HepG2 (cell line): ENCODE measurements around the gene NCOA1. TPM values are rescaled to one million over a fixed set of nuclear protein-coding genes. Genes with fewer than 3 reads are reported as not detected.

Source experiments
- ARID2 ChIP-seq: sonication (generic); formaldehyde crosslinking; IDR thresholded peaks from 2 replicates; pipeline ENCODE4 v1.8.1; 2022; ENCODE audit warnings: mild to moderate bottlenecking, missing genetic modification reagents, borderline replicate concordance
- IRX3 ChIP-seq: sonication (generic); formaldehyde crosslinking; IDR thresholded peaks from 2 replicates; pipeline ENCODE4 v1.8.1; 2023; ENCODE audit warnings: mild to moderate bottlenecking, low read depth, missing genetic modification reagents, borderline replicate concordance
- KLF9 ChIP-seq: IDR thresholded peaks from 2 replicates; pipeline ENCODE4 v1.6.1; 2016; ENCODE audit warnings: low read depth
- MIXL1 ChIP-seq: IDR thresholded peaks from 2 replicates; pipeline ENCODE4 v1.6.1; 2016
- NR2F1 ChIP-seq, 2 experiments: fragments of 450-650 bp in 1 of 2; formaldehyde crosslinking in 1 of 2; IDR thresholded peaks; 2 replicates each; pipeline versions ENCODE4 v1.5.0 to v1.6.1; 2016 to 2020; ENCODE audit warnings: mild to moderate bottlenecking in 1 of 2, missing compliant biosample characterization in 1 of 2, missing genetic modification reagents in 1 of 2, moderate library complexity in 1 of 2
- SATB2 ChIP-seq: sonication (generic); formaldehyde crosslinking; IDR thresholded peaks from 2 replicates; pipeline ENCODE4 v1.5.0; 2020; ENCODE audit warnings: missing genetic modification reagents
- SMARCC2 ChIP-seq: fragments of 450-650 bp; IDR thresholded peaks from 2 replicates; pipeline ENCODE4 v1.6.1; 2017; ENCODE audit warnings: antibody characterized with exemption, mild to moderate bottlenecking
- SNAPC5 ChIP-seq: sonication (generic); formaldehyde crosslinking; IDR thresholded peaks from 2 replicates; pipeline ENCODE4 v1.8.1; 2023; ENCODE audit warnings: mild to moderate bottlenecking, missing genetic modification reagents, borderline replicate concordance
- TSC22D2 ChIP-seq: sonication (generic); formaldehyde crosslinking; IDR thresholded peaks from 2 replicates; pipeline ENCODE4 v1.5.1; 2020; ENCODE audit warnings: missing genetic modification reagents, mild to moderate bottlenecking, borderline replicate concordance
- ZNF256 ChIP-seq: sonication (generic); formaldehyde crosslinking; conservative IDR thresholded peaks from 2 replicates; pipeline ENCODE4 v1.4.0; 2020; ENCODE audit warnings: missing genetic modification reagents
- ZNF329 ChIP-seq: sonication (generic); formaldehyde crosslinking; IDR thresholded peaks from 2 replicates; pipeline ENCODE4 v1.9.0; 2021; ENCODE audit warnings: low read depth, mild to moderate bottlenecking, missing genetic modification reagents
- ZSCAN5A ChIP-seq: sonication (generic); formaldehyde crosslinking; IDR thresholded peaks from 2 replicates; pipeline ENCODE4 v1.8.0; 2022; ENCODE audit warnings: mild to moderate bottlenecking, missing genetic modification reagents, borderline replicate concordance
- polyA plus RNA-seq, 8 experiments: library from polyadenylated mRNA; depleted of rRNA in 3 of 8; stranded (reverse) in 7 of 8; unstranded in 1 of 8; fragments of >200 nt; fragmentation: Illumina TruSeq in 4 of 8; extraction: Trizol in 4 of 8; gene quantifications; 2 replicates each; pipeline versions ENCODE4 v1.2.1 to v1.2.3, GENCODE V29; 2011 to 2016; ENCODE audit warnings: low read depth in 4 of 8, missing spikeins in 1 of 8, mixed read lengths in 1 of 8; ENCODE audit not compliant: insufficient read depth in 1 of 8
- total RNA-seq, 5 experiments: library from RNA; depleted of rRNA; stranded (reverse); fragments of >200 nt; fragmentation: Illumina TruSeq; extraction: Trizol; gene quantifications; 2 replicates each; pipeline ENCODE4 v1.2.3, GENCODE V29; 2016; ENCODE audit warnings: low read depth in 1 of 5
- TF ChIP-seq, protein P1 (sequence below): sonication (generic); formaldehyde crosslinking; IDR thresholded peaks from 2 replicates; pipeline ENCODE4 v1.5.1; 2020; ENCODE audit warnings: missing genetic modification reagents, mild to moderate bottlenecking, borderline replicate concordance
- TF ChIP-seq, protein P2 (sequence below): sonication (generic); formaldehyde crosslinking; IDR thresholded peaks from 2 replicates; pipeline ENCODE4 v1.8.0; 2022; ENCODE audit warnings: missing genetic modification reagents, mild to moderate bottlenecking, moderate library complexity, borderline replicate concordance

NCOA1 gene
- total and polyA plus RNA-seq, 2 of the 13 experiments (the other 11 are each of a cell fraction or from before 2014, with no cell fraction given), result 10.0 to 10.4 TPM

DNA sequence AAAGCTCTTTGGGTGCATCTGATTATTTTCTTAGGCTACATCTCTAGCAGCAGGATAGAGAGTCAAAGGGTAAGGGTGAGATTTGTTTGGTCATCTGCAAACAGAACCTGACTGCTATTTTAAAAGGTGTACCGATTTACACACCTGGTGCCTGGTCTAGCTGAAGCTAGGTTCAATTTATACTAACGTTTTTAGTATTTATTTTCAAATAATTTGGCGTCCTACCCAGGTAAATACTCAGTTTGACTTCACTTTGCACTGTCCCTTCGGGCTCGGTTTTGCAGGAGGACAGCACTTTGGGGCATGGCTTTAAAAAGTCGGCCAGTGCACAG lies 301.5 kb downstream of the NCOA1 start (continued):
- peak; percentile 7; the same call in 1 of the 2 replicates for TF ChIP-seq ZNF329 (CRISPR knock-in tag)
- TF ChIP-seq SATB2 (CRISPR knock-in tag), result no peak
- 0 out of 2 replicates have a peak, but pooled peaks have one; percentile 23 for TF ChIP-seq SNAPC5 (CRISPR knock-in tag)
- no peak for TF ChIP-seq ZNF256 (CRISPR knock-in tag)
- 0 out of 2 replicates have a peak, but pooled peaks have one; percentile 5 for TF ChIP-seq MIXL1 (CRISPR knock-in tag)
- TF ChIP-seq NR2F1 (CRISPR knock-in tag; IDR thresholded peaks at IDR 0.05), result 0 out of 4 replicates have a peak, but pooled peaks of 1 of the 2 experiments have one; percentile 25
- TF ChIP-seq, protein P1, sequence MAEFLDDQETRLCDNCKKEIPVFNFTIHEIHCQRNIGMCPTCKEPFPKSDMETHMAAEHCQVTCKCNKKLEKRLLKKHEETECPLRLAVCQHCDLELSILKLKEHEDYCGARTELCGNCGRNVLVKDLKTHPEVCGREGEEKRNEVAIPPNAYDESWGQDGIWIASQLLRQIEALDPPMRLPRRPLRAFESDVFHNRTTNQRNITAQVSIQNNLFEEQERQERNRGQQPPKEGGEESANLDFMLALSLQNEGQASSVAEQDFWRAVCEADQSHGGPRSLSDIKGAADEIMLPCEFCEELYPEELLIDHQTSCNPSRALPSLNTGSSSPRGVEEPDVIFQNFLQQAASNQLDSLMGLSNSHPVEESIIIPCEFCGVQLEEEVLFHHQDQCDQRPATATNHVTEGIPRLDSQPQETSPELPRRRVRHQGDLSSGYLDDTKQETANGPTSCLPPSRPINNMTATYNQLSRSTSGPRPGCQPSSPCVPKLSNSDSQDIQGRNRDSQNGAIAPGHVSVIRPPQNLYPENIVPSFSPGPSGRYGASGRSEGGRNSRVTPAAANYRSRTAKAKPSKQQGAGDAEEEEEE (CRISPR knock-in tag), result no peak
- TF ChIP-seq, protein P2, sequence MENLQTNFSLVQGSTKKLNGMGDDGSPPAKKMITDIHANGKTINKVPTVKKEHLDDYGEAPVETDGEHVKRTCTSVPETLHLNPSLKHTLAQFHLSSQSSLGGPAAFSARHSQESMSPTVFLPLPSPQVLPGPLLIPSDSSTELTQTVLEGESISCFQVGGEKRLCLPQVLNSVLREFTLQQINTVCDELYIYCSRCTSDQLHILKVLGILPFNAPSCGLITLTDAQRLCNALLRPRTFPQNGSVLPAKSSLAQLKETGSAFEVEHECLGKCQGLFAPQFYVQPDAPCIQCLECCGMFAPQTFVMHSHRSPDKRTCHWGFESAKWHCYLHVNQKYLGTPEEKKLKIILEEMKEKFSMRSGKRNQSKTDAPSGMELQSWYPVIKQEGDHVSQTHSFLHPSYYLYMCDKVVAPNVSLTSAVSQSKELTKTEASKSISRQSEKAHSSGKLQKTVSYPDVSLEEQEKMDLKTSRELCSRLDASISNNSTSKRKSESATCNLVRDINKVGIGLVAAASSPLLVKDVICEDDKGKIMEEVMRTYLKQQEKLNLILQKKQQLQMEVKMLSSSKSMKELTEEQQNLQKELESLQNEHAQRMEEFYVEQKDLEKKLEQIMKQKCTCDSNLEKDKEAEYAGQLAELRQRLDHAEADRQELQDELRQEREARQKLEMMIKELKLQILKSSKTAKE (CRISPR knock-in tag), result 0 out of 2 replicates have a peak, but pooled peaks have one; percentile 10
- 0 out of 2 replicates have a peak, but pooled peaks have one; percentile 2 for TF ChIP-seq ZSCAN5A (CRISPR knock-in tag)
- no peak for TF ChIP-seq KLF9 (CRISPR knock-in tag)
- no peak; the same call in 1 of the 2 replicates for TF ChIP-seq ARID2
- TF ChIP-seq IRX3, result 0 out of 2 replicates have a peak, but pooled peaks have one; percentile 16
- TF ChIP-seq TSC22D2 (CRISPR knock-in tag), result peak; percentile 1; the same call in 1 of the 2 replicates
- TF ChIP-seq SMARCC2, result 0 out of 2 replicates have a peak, but pooled peaks have one; percentile 51
- TF ChIP-seq, all 625 proteins: peak for 11
